Measurements from ENCODE around the gene TBC1D22A. TPM values are rescaled to one million over a fixed set of nuclear protein-coding genes. Genes with fewer than 3 reads are reported as not detected.
"Not testable (repeated sequence)": the region's sequence is repeated elsewhere in the genome, so short reads cannot be mapped to it uniquely, and the experiment has no call there.

The TBC1D22A gene
- polyA plus RNA-seq, 2 donors = 15.1 to 17.4 TPM

GRCh38 chr22:46972901-46973831, 210.7 kb downstream of the TBC1D22A start:
- H3K4me1 ChIP-seq (ENCODE audit: control insufficient read depth in 2 of 2, insufficient read depth in 2 of 2, low read length in 1 of 2) = peaks cover 0 to 5% of the 10 kb centered on the region in 2 donors
- H3K27ac ChIP-seq (ENCODE audit: low read depth in 2 of 2, low read length in 1 of 2) = no peak overlapping the region
- 95 to 96% methylated on average over 32 of the region's 32 CpGs for WGBS, 2 donors
- H3K27me3 ChIP-seq (ENCODE audit: control insufficient read depth in 1 of 2, insufficient read depth in 2 of 2, low read length in 2 of 2) = no peaks in the 10 kb centered on the region
- peaks cover 0 to 26% of the 10 kb centered on the region in 2 donors for H3K36me3 ChIP-seq (ENCODE audit: control insufficient read depth in 2 of 2, insufficient read depth in 2 of 2, low read length in 1 of 2)
- H3K9me3 ChIP-seq (ENCODE audit: control insufficient read depth in 2 of 2, insufficient read depth in 1 of 2, low read depth in 1 of 2, low read length in 1 of 2) = peaks cover 0 to 3% of the 10 kb centered on the region in 2 donors
- no peak overlapping the region for H3K4me3 ChIP-seq (ENCODE audit: low read depth in 1 of 2, low read length in 2 of 2)

GRCh38 chr22:46974077-46974476, 211.6 kb downstream of the TBC1D22A start:
- Histone ChIP-seq H3K4me3 (ENCODE audit: low read depth in 1 of 2, low read length in 2 of 2) (no peak overlapping the region), H3K4me1 (ENCODE audit: control insufficient read depth in 2 of 2, insufficient read depth in 2 of 2, low read length in 1 of 2) (peaks cover 0 to 5% of the 10 kb centered on the region in 2 donors)
- 77 to 83% methylated on average over 20 of the region's 20 CpGs for WGBS, 2 donors

GRCh38 chr22:46974631-46975585, 212.5 kb downstream of the TBC1D22A start:
- Histone ChIP-seq H3K4me3 (ENCODE audit: low read depth in 1 of 2, low read length in 2 of 2) (no peak overlapping the region), H3K4me1 (ENCODE audit: control insufficient read depth in 2 of 2, insufficient read depth in 2 of 2, low read length in 1 of 2) (peaks cover 0 to 3% of the 10 kb centered on the region in 2 donors), H3K27me3 (ENCODE audit: control insufficient read depth in 1 of 2, insufficient read depth in 2 of 2, low read length in 2 of 2) (no peaks in the 10 kb centered on the region), H3K27ac (ENCODE audit: low read depth in 2 of 2, low read length in 1 of 2) (no peak overlapping the region), H3K9me3 (ENCODE audit: control insufficient read depth in 2 of 2, insufficient read depth in 1 of 2, low read depth in 1 of 2, low read length in 1 of 2) (peaks cover 0 to 3% of the 10 kb centered on the region in 2 donors), H3K36me3 (ENCODE audit: control insufficient read depth in 2 of 2, insufficient read depth in 2 of 2, low read length in 1 of 2) (peaks cover 0 to 32% of the 10 kb centered on the region in 2 donors)
- WGBS, 2 donors = 95 to 96% methylated on average over 24 of the region's 24 CpGs

More at GRCh38 chr22:46974077-46974476, 211.6 kb downstream of the TBC1D22A start:
- Histone ChIP-seq H3K36me3 (ENCODE audit: control insufficient read depth in 2 of 2, insufficient read depth in 2 of 2, low read length in 1 of 2) (peaks cover 0 to 26% of the 10 kb centered on the region in 2 donors), H3K27me3 (ENCODE audit: control insufficient read depth in 1 of 2, insufficient read depth in 2 of 2, low read length in 2 of 2) (no peaks in the 10 kb centered on the region), H3K27ac (ENCODE audit: low read depth in 2 of 2, low read length in 1 of 2) (no peak overlapping the region), H3K9me3 (ENCODE audit: control insufficient read depth in 2 of 2, insufficient read depth in 1 of 2, low read depth in 1 of 2, low read length in 1 of 2) (peaks cover 0 to 3% of the 10 kb centered on the region in 2 donors)

GRCh38 chr22:46976143-46976542, 213.7 kb downstream of the TBC1D22A start:
- Histone ChIP-seq H3K4me1 (ENCODE audit: control insufficient read depth in 2 of 2, insufficient read depth in 2 of 2, low read length in 1 of 2) (peaks cover 0 to 3% of the 10 kb centered on the region in 2 donors), H3K27me3 (ENCODE audit: control insufficient read depth in 1 of 2, insufficient read depth in 2 of 2, low read length in 2 of 2) (no peaks in the 10 kb centered on the region), H3K9me3 (ENCODE audit: control insufficient read depth in 2 of 2, insufficient read depth in 1 of 2, low read depth in 1 of 2, low read length in 1 of 2) (peaks cover 0 to 3% of the 10 kb centered on the region in 2 donors), H3K27ac (ENCODE audit: low read depth in 2 of 2, low read length in 1 of 2) (no peak overlapping the region), H3K4me3 (ENCODE audit: low read depth in 1 of 2, low read length in 2 of 2) (no peak overlapping the region), H3K36me3 (ENCODE audit: control insufficient read depth in 2 of 2, insufficient read depth in 2 of 2, low read length in 1 of 2) (peaks cover 0 to 32% of the 10 kb centered on the region in 2 donors)
- 94 to 95% methylated on average over 13 of the region's 13 CpGs for WGBS, 2 donors

GRCh38 chr22:46976598-46976997, 214.1 kb downstream of the TBC1D22A start:
- 96 to 97% methylated on average over 10 of the region's 10 CpGs for WGBS, 2 donors
- H3K36me3 ChIP-seq (ENCODE audit: control insufficient read depth in 2 of 2, insufficient read depth in 2 of 2, low read length in 1 of 2) = peaks cover 0 to 30% of the 10 kb centered on the region in 2 donors

GRCh38 chr22:46977656-46978343, 215.3 kb downstream of the TBC1D22A start:
- Histone ChIP-seq H3K27me3 (ENCODE audit: control insufficient read depth in 1 of 2, insufficient read depth in 2 of 2, low read length in 2 of 2) (no peaks in the 10 kb centered on the region), H3K36me3 (ENCODE audit: control insufficient read depth in 2 of 2, insufficient read depth in 2 of 2, low read length in 1 of 2) (peaks cover 0 to 34% of the 10 kb centered on the region in 2 donors), H3K4me3 (ENCODE audit: low read depth in 1 of 2, low read length in 2 of 2) (no peak overlapping the region), H3K27ac (ENCODE audit: low read depth in 2 of 2, low read length in 1 of 2) (no peak overlapping the region), H3K9me3 (ENCODE audit: control insufficient read depth in 2 of 2, insufficient read depth in 1 of 2, low read depth in 1 of 2, low read length in 1 of 2) (peaks cover 0 to 3% of the 10 kb centered on the region in 2 donors), H3K4me1 (ENCODE audit: control insufficient read depth in 2 of 2, insufficient read depth in 2 of 2, low read length in 1 of 2) (peaks cover 0 to 3% of the 10 kb centered on the region in 2 donors)
- WGBS, 2 donors = 91 to 92% methylated on average over 14 of the region's 14 CpGs

More at GRCh38 chr22:46976598-46976997, 214.1 kb downstream of the TBC1D22A start:
- Histone ChIP-seq H3K27me3 (ENCODE audit: control insufficient read depth in 1 of 2, insufficient read depth in 2 of 2, low read length in 2 of 2) (no peaks in the 10 kb centered on the region), H3K9me3 (ENCODE audit: control insufficient read depth in 2 of 2, insufficient read depth in 1 of 2, low read depth in 1 of 2, low read length in 1 of 2) (peaks cover 0 to 3% of the 10 kb centered on the region in 2 donors), H3K4me3 (ENCODE audit: low read depth in 1 of 2, low read length in 2 of 2) (no peak overlapping the region), H3K4me1 (ENCODE audit: control insufficient read depth in 2 of 2, insufficient read depth in 2 of 2, low read length in 1 of 2) (peaks cover 0 to 3% of the 10 kb centered on the region in 2 donors), H3K27ac (ENCODE audit: low read depth in 2 of 2, low read length in 1 of 2) (no peak overlapping the region)

GRCh38 chr22:46978668-46979067, 216.2 kb downstream of the TBC1D22A start:
- not testable (repeated sequence) for H3K9me3 ChIP-seq (ENCODE audit: control insufficient read depth in 2 of 2, insufficient read depth in 1 of 2, low read depth in 1 of 2, low read length in 1 of 2); H3K27ac ChIP-seq (ENCODE audit: low read depth in 2 of 2, low read length in 1 of 2); H3K4me1 ChIP-seq (ENCODE audit: control insufficient read depth in 2 of 2, insufficient read depth in 2 of 2, low read length in 1 of 2); H3K4me3 ChIP-seq (ENCODE audit: low read depth in 1 of 2, low read length in 2 of 2); H3K27me3 ChIP-seq (ENCODE audit: control insufficient read depth in 1 of 2, insufficient read depth in 2 of 2, low read length in 2 of 2)
- peaks cover 0 to 32% of the 10 kb centered on the region in 2 donors for H3K36me3 ChIP-seq (ENCODE audit: control insufficient read depth in 2 of 2, insufficient read depth in 2 of 2, low read length in 1 of 2)
- 98 to 99% methylated on average over 12 of the region's 12 CpGs for WGBS, 2 donors

- H3K36me3 ChIP-seq (ENCODE audit: control insufficient read depth in 2 of 2, insufficient read depth in 2 of 2, low read length in 1 of 2) = peaks cover 0 to 28% of the 10 kb centered on the region in 2 donors
- WGBS, 2 donors = 96 to 97% methylated on average over 12 of the region's 12 CpGs
Measured at GRCh38 chr22:46979506-46979905, 217.1 kb downstream of the TBC1D22A start.

More at GRCh38 chr22:46979506-46979905, 217.1 kb downstream of the TBC1D22A start:
- H3K4me1 ChIP-seq (ENCODE audit: control insufficient read depth in 2 of 2, insufficient read depth in 2 of 2, low read length in 1 of 2) = no peaks in the 10 kb centered on the region
- peaks cover 0 to 3% of the 10 kb centered on the region in 2 donors for H3K9me3 ChIP-seq (ENCODE audit: control insufficient read depth in 2 of 2, insufficient read depth in 1 of 2, low read depth in 1 of 2, low read length in 1 of 2)
- no peak overlapping the region for H3K4me3 ChIP-seq (ENCODE audit: low read depth in 1 of 2, low read length in 2 of 2)
- no peaks in the 10 kb centered on the region for H3K27me3 ChIP-seq (ENCODE audit: control insufficient read depth in 1 of 2, insufficient read depth in 2 of 2, low read length in 2 of 2)
- no peak overlapping the region for H3K27ac ChIP-seq (ENCODE audit: low read depth in 2 of 2, low read length in 1 of 2)
